H1 (cell line): ENCODE results near the gene AGPAT2. TPM values are rescaled to one million over a fixed set of nuclear protein-coding genes. Genes with fewer than 3 reads are reported as not detected.

Source experiments
- CTCF ChIA-PET: fragments of 300-600 bp; sonication (Branson Sonifier 250); formaldehyde crosslinking; loops from one replicate; lab custom pipeline; 2021; ENCODE audit not compliant: partially characterized antibody; lab: Charles Lee
- POLR2A ChIA-PET: fragments of 300-600 bp; sonication (Branson Sonifier 250); formaldehyde crosslinking; loops from one replicate; lab custom pipeline; 2021; ENCODE audit warnings: inconsistent platforms; ENCODE audit not compliant: partially characterized antibody; lab: Charles Lee
- DNase-seq, 2 experiments: peaks; one replicate each; pipeline versions ENCODE4 v3.0.0 to v3.0.0-alpha.2; 2010 to 2022; ENCODE audit warnings: low spot score in 2 of 2, low read depth in 1 of 2, mixed read lengths in 1 of 2
- FAIRE-seq: peaks from 2 replicates; lab custom pipeline; 2011; peaks lifted over from hg19 to GRCh38; lab: Jason Lieb, UNC
- H2AFZ ChIP-seq: 2 replicates; pipeline ENCODE4 v1.8.1; 2012; ENCODE audit warnings: low read length, inconsistent platforms
- H2AK5ac ChIP-seq: 2 replicates; pipeline ENCODE4 v1.6.1; 2013; ENCODE audit warnings: low read depth, low read length
- H2BK120ac ChIP-seq: replicated peaks from 2 replicates; pipeline ENCODE3; 2013; ENCODE audit warnings: low read depth, low read length, inconsistent platforms
- H2BK12ac ChIP-seq: 2 replicates; pipeline ENCODE4 v1.6.1; 2013; ENCODE audit warnings: low read depth, low read length
- H2BK15ac ChIP-seq: 2 replicates; pipeline ENCODE4 v1.6.1; 2013; ENCODE audit warnings: low read length
- H2BK20ac ChIP-seq: 2 replicates; pipeline ENCODE4 v1.6.1; 2013; ENCODE audit warnings: low read length
- H2BK5ac ChIP-seq: 2 replicates; pipeline ENCODE4 v1.6.1; 2013; ENCODE audit warnings: low read depth, low read length
- H3K14ac ChIP-seq: 2 replicates; pipeline ENCODE4 v1.6.1; 2013; ENCODE audit warnings: inconsistent platforms; ENCODE audit not compliant: insufficient read length
- H3K18ac ChIP-seq: 2 replicates; pipeline ENCODE4 v1.6.1; 2013; ENCODE audit warnings: low read length; ENCODE audit errors: extremely low read depth
- H3K23ac ChIP-seq: 2 replicates; pipeline ENCODE4 v1.6.1; 2013; ENCODE audit warnings: inconsistent platforms; ENCODE audit not compliant: insufficient read length
- H3K23me2 ChIP-seq: 2 replicates; pipeline ENCODE4 v1.6.1; 2013; ENCODE audit warnings: low read depth, low read length
- H3K27ac ChIP-seq: 2 replicates; pipeline ENCODE4 v1.6.1; 2011; ENCODE audit warnings: low read depth, low read length, inconsistent platforms
- H3K27me3 ChIP-seq, 4 experiments: replicated peaks in 1 of 4; 1 replicate in 1 of 4; 2 replicates in 3 of 4; pipeline versions ENCODE4 v1.6.1 to v1.8.1; 2011 to 2013; ENCODE audit warnings: low read length in 3 of 4, mild to moderate bottlenecking in 3 of 4, inconsistent platforms in 2 of 4, mixed read lengths in 2 of 4, moderate library complexity in 1 of 4; ENCODE audit not compliant: control insufficient read depth in 3 of 4, insufficient read depth in 3 of 4; ENCODE audit errors: extremely low read depth in 1 of 4
- H3K36me3 ChIP-seq, 4 experiments: 2 replicates each; pipeline versions ENCODE4 v1.6.1 to v1.8.1; 2011 to 2013; ENCODE audit warnings: mild to moderate bottlenecking in 4 of 4, low read length in 3 of 4, moderate library complexity in 2 of 4, control low read depth in 1 of 4, inconsistent platforms in 1 of 4; ENCODE audit not compliant: insufficient read depth in 4 of 4, control insufficient read depth in 2 of 4
- H3K4ac ChIP-seq: replicated peaks from 2 replicates; pipeline ENCODE3; 2013; ENCODE audit warnings: low read length, low read depth, mixed read lengths, inconsistent platforms; ENCODE audit not compliant: insufficient read length
- H3K4me1 ChIP-seq, 4 experiments: replicated peaks in 1 of 4; 1 replicate in 1 of 4; 2 replicates in 3 of 4; pipeline versions ENCODE4 v1.6.1 to v1.8.1; 2011 to 2013; ENCODE audit warnings: low read length in 3 of 4, inconsistent platforms in 2 of 4, mixed read lengths in 1 of 4; ENCODE audit not compliant: insufficient read depth in 4 of 4, control insufficient read depth in 3 of 4
- H3K4me2 ChIP-seq, 2 experiments: 2 replicates each; pipeline versions ENCODE4 v1.6.1 to v1.8.1; 2011 to 2013; ENCODE audit warnings: low read depth in 2 of 2, low read length in 2 of 2, control low read depth in 1 of 2, inconsistent platforms in 1 of 2, mild to moderate bottlenecking in 1 of 2; ENCODE audit not compliant: insufficient read depth in 1 of 2
- H3K4me3 ChIP-seq, 4 experiments: fragments of 200-600, 300-600 bp in 1 of 4; sonication (generic), shearing (Covaris generic), sonication (Bioruptor Twin) in 1 of 4; 2 replicates each; pipeline versions ENCODE4 v1.5.1 to v1.8.1; 2011 to 2016; ENCODE audit warnings: low read length in 4 of 4, low read depth in 3 of 4, control low read depth in 2 of 4, inconsistent platforms in 2 of 4, mild to moderate bottlenecking in 2 of 4, mixed read lengths in 1 of 4, moderate library complexity in 1 of 4; ENCODE audit not compliant: insufficient read depth in 2 of 4; ENCODE audit errors: extremely low read depth in 1 of 4
- H3K56ac ChIP-seq: replicated peaks from 2 replicates; pipeline ENCODE3; 2013; ENCODE audit warnings: low read depth, mild to moderate bottlenecking, mixed read lengths, low read length, inconsistent platforms; ENCODE audit not compliant: insufficient read length
- H3K79me1 ChIP-seq: 2 replicates; pipeline ENCODE4 v1.6.1; 2013; ENCODE audit warnings: low read depth, low read length, control low read depth
- H3K79me2 ChIP-seq, 2 experiments: 2 replicates each; pipeline versions ENCODE4 v1.6.1 to v1.8.1; 2012 to 2013; ENCODE audit warnings: low read length in 2 of 2, mild to moderate bottlenecking in 2 of 2, inconsistent platforms in 1 of 2; ENCODE audit not compliant: insufficient read depth in 2 of 2, control insufficient read depth in 1 of 2
- H3K9ac ChIP-seq, 4 experiments: replicated peaks in 1 of 4; 1 replicate in 1 of 4; 2 replicates in 3 of 4; pipeline versions ENCODE4 v1.6.1 to v1.8.1; 2011 to 2013; ENCODE audit warnings: low read depth in 3 of 4, low read length in 3 of 4, control low read depth in 2 of 4, mild to moderate bottlenecking in 2 of 4, moderate library complexity in 2 of 4, inconsistent platforms in 1 of 4; ENCODE audit errors: extremely low read depth in 1 of 4
- H3K9me3 ChIP-seq, 2 experiments: 2 replicates each; pipeline versions ENCODE4 v1.6.1 to v1.8.1; 2012 to 2013; ENCODE audit warnings: mild to moderate bottlenecking in 2 of 2, moderate library complexity in 2 of 2, control low read depth in 1 of 2, inconsistent platforms in 1 of 2, low read depth in 1 of 2, low read length in 1 of 2, mixed read lengths in 1 of 2; ENCODE audit not compliant: insufficient read depth in 2 of 2
- H4K20me1 ChIP-seq, 2 experiments: replicated peaks in 1 of 2; 2 replicates each; pipeline versions ENCODE3 to v1.8.1; 2011 to 2013; ENCODE audit warnings: inconsistent platforms in 2 of 2, low read length in 2 of 2, mild to moderate bottlenecking in 1 of 2; ENCODE audit not compliant: insufficient read depth in 2 of 2, control insufficient read depth in 1 of 2
- H4K5ac ChIP-seq: 2 replicates; pipeline ENCODE4 v1.6.1; 2013; ENCODE audit warnings: low read length, low read depth, mixed read lengths, inconsistent platforms; ENCODE audit not compliant: insufficient read length
- H4K8ac ChIP-seq: 2 replicates; pipeline ENCODE4 v1.8.0; 2013; ENCODE audit warnings: mild to moderate bottlenecking, moderate library complexity, low read length, inconsistent platforms; ENCODE audit not compliant: insufficient read depth; ENCODE audit errors: extremely low read depth
- H4K91ac ChIP-seq: replicated peaks from 2 replicates; pipeline ENCODE3; 2013; ENCODE audit warnings: low read length, mixed read lengths, inconsistent platforms; ENCODE audit not compliant: insufficient read length
- CREB1 ChIP-seq: IDR thresholded peaks from 2 replicates; pipeline ENCODE4 v1.6.1; 2012; ENCODE audit warnings: inconsistent platforms
- CTBP2 ChIP-seq: IDR thresholded peaks from 2 replicates; pipeline ENCODE4 v1.7.0; 2011; ENCODE audit warnings: borderline replicate concordance, mild to moderate bottlenecking, moderate library complexity, mixed read lengths, low read length; ENCODE audit not compliant: insufficient read depth, insufficient read length
- GTF2F1 ChIP-seq: IDR thresholded peaks from 2 replicates; pipeline ENCODE4 v1.6.1; 2012; ENCODE audit warnings: low read depth, low read length, improper control_type of control experiment, borderline replicate concordance
- JUN ChIP-seq: IDR thresholded peaks from 2 replicates; pipeline ENCODE4 v1.6.1; 2011; ENCODE audit warnings: low read depth, mild to moderate bottlenecking, improper control_type of control experiment, low read length
- JUND ChIP-seq: IDR thresholded peaks from 2 replicates; pipeline ENCODE4 v1.6.1; 2011; ENCODE audit warnings: mild to moderate bottlenecking, improper control_type of control experiment, low read length
- SAP30 ChIP-seq: fragments of 300-600 bp; sonication (generic); IDR thresholded peaks from 2 replicates; pipeline ENCODE4 v1.7.1; 2012; ENCODE audit warnings: low read length, moderate library complexity, mild to moderate bottlenecking, inconsistent platforms; ENCODE audit not compliant: insufficient read depth, insufficient replicate concordance
- TEAD4 ChIP-seq: IDR thresholded peaks from 2 replicates; pipeline ENCODE4 v1.6.1; 2012; ENCODE audit warnings: low read depth, low read length, inconsistent platforms, mixed read lengths
- ZNF274 ChIP-seq: IDR thresholded peaks from 2 replicates; pipeline ENCODE4 v1.7.0; 2012; ENCODE audit warnings: low read length, borderline replicate concordance; ENCODE audit errors: extremely low read depth
- WGBS, 2 experiments: shearing (Covaris generic) in 1 of 2; methylation state at CpG; one replicate each; pipeline versions ENCODE4 v1.1.6 to v1.1.7; 2013 to 2015; ENCODE audit warnings: low lambda C conversion rate in 2 of 2, mixed read lengths in 2 of 2, inconsistent platforms in 1 of 2, low coverage in 1 of 2, missing lambda C conversion rate in 1 of 2; ENCODE audit not compliant: insufficient replicate concordance in 2 of 2, insufficient coverage in 1 of 2, insufficient read length in 1 of 2; ENCODE audit errors: extremely low coverage in 1 of 2, missing lambda C conversion rate in 1 of 2; 5-methylcytosine and 5-hydroxymethylcytosine counted together
- polyA plus RNA-seq, 7 experiments: library from polyadenylated mRNA; depleted of rRNA in 3 of 7; stranded (reverse) in 5 of 7; unstranded in 2 of 7; fragments of >200 nt in 5 of 7; fragments of 200-250 nt in 2 of 7; gene quantifications; 1 replicate in 5 of 7; 2 replicates in 1 of 7; 4 replicates in 1 of 7; pipeline versions ENCODE4 v1.2.1 to v1.2.3, GENCODE V29; 2011 to 2013; ENCODE audit warnings: missing spikeins in 2 of 7, mixed read lengths in 2 of 7
- total RNA-seq: library from RNA; stranded (reverse); fragmentation: NEBNext Ultra II Directional; extraction: Animal tissue kit (Norgen Biotek cat#: 25700); gene quantifications from 2 replicates; pipeline ENCODE4 v1.2.1, GENCODE V29; 2021

The AGPAT2 gene
- total and polyA plus RNA-seq, 2 of the 8 experiments (the other 6 are each of a cell fraction or from before 2014, with no cell fraction given) = 31.6 to 37.6 TPM

GRCh38 chr9:136675477-136676296 lies 11.6 kb downstream of the AGPAT2 start:
- H3K4ac ChIP-seq = no peak overlapping the region
- H4K91ac ChIP-seq = no peak overlapping the region
- no peaks in the 10 kb centered on the region for H3K27me3 ChIP-seq
- no peak overlapping the region for H3K9ac ChIP-seq
- no peaks in the 10 kb centered on the region for H3K79me2 ChIP-seq
- H3K4me3 ChIP-seq = no peak overlapping the region
- no peak overlapping the region for H2AFZ ChIP-seq
- no peak overlapping the region for H4K8ac ChIP-seq
- no peak overlapping the region for H4K5ac ChIP-seq
- no peak overlapping the region for H2AK5ac ChIP-seq
- H3K23me2 ChIP-seq = no peaks in the 10 kb centered on the region
- H2BK120ac ChIP-seq = no peak overlapping the region
- H3K9me3 ChIP-seq = no peaks in the 10 kb centered on the region
- H2BK20ac ChIP-seq = no peak overlapping the region
- H3K18ac ChIP-seq = no peak overlapping the region
- FAIRE-seq (no peak), DNase-seq (no peak)
- H3K23ac ChIP-seq = no peak overlapping the region
- H3K56ac ChIP-seq = no peak overlapping the region
- no peak overlapping the region for H2BK5ac ChIP-seq
- no peaks in the 10 kb centered on the region; a peak in 2 of 8 replicates for H3K36me3 ChIP-seq
- POLR2A ChIA-PET = interaction anchor here (0.7 to 1.2 kb wide), 4 partner anchors 9 to 53 kb away, joined by 3 to 4 read pairs (median 3); no protein-coding TSS in a partner anchor
- CTCF ChIA-PET = interaction anchor here (0.7 to 6.5 kb wide), 11 partner anchors 8 to 1458 kb away, joined by 3 to 125 read pairs (median 8); partner anchors contain the start of gene AGPAT2
- H4K20me1 ChIP-seq = peaks cover 0 to 2% of the 10 kb centered on the region in 2 experiments
- H3K14ac ChIP-seq = no peak overlapping the region
- no peak overlapping the region for H3K4me2 ChIP-seq
- no peaks in the 10 kb centered on the region for H3K79me1 ChIP-seq
- peaks cover 0 to 4% (median 0%) of the 10 kb centered on the region in 4 experiments; a peak in 1 of 7 replicates for H3K4me1 ChIP-seq
- H2BK15ac ChIP-seq = no peak overlapping the region
- H2BK12ac ChIP-seq = no peak overlapping the region
- H3K27ac ChIP-seq = no peak overlapping the region
- 95% methylated on average over 10 of the region's 16 CpGs; no CpG with 5 or more reads in 1 of the 2 experiments for WGBS, 2 experiments
- TF ChIP-seq GTF2F1 = no peak
- TF ChIP-seq JUN = no peak
- TF ChIP-seq CREB1 = no peak
- no peak for TF ChIP-seq SAP30
- no peak for TF ChIP-seq JUND
- TF ChIP-seq ZNF274 = no peak
- TF ChIP-seq CTBP2 = no peak
- no peak for TF ChIP-seq TEAD4
